ENCODE data around the gene NADK.

Gene NADK

DNA sequence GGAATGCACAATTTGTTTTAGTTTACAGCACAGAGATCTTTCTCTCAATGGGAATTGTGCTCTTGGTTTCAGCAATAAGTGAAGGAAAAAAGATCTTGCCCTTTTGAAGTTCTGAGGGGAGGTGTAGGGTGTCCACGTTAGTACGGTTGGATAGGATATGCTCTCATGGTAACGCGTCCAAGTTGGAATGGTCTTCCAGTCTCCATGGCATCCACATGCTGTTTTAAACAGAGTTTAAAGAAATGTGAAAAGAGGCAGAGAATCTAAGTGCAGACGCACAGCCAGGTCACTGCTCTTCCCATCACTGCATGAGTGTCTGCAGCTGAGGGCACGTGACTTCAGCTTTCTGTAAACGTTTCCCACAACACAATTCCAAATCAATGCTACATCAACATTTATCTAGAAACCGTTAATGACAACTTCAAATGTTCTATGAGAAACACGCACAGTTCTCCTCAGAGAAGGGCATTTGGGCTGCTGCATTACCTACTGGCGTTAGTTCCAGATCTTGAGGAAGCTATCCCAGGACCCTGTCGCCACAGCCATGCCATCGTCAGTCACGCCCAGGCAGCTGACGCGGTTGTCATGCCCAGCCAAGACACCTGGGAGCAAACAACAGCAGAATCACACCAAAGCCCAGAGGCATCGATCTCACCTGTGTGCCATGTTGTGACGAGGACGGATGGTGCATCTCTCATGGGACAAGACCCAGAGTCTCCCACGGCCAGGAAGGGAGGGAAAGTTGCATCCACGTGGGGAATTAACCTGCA, 8.8 kb upstream of the NADK start:
- FAIRE-seq, result no peak
- no peak for DNase-seq (ENCODE audit: low spot score)

- FAIRE-seq, result no peak
- DNase-seq (ENCODE audit: low spot score), result no peak
Observed at GRCh38 chr1:1785666-1786065, 7.4 kb upstream of the NADK start.

DNA sequence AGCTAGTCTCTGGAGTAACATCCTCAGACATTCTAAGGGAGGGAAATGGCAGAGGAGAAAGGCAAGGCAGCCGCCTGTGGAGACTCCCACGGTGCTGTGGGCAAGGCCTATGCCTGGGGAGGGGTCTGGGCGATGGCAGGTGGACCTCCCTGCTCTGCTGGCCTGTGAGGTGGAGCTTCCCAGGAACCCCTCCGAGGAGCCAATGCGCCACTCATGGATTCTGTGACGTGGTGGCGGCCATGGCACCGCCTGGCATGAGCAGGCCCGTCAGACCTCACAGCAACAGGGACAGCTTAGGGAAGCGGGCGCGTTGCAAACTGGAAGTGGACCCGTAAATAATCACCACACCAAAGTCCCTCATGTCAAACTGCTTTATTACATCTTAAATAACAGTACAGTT, 6.7 kb upstream of the NADK start:
- DNase-seq (ENCODE audit: low spot score), result no peak
- FAIRE-seq, result no peak

- FAIRE-seq (no peak), DNase-seq (ENCODE audit: low spot score) (no peak)
Observed at GRCh38 chr1:1783320-1783719, 5.0 kb upstream of the NADK start.

DNA sequence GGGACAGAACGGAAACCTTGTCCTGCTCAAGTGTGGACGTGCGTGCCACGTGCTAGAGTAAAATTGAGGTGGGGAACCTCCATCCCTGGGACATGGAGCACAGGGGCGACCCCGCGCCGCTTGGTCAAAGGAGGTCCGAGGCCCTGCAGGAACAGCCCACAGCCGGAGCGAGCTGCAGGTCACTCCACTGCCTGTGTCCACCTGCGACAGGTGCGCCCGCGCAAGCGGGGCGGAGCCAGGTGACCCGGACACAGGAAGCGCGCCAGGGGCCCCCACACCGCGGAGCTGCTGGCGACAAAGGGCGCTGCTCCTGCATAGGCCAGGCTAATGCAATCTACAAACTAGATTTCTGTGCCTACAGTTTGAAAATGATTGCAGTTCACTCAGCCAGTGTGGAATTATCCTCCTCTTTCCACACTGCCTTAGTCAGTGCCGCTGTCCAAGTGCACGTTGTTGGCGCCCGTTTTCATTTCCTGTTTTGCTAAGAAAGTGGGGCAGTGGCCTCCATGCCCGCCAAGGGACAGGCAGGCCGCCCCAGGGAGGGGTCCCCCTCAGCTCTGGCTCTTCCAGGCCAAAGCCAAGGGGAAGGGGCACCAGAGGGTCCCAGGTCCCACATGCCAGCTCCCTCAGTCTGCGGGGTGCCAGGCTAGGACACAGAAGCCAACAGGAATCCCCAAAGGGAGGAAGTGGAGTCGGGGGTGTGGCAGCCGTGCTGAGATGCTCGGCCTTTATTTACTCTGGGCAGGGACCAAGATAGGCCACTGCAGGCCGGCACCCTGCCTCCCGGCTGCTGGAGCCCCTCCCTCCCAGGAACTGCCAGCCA, 4.3 kb upstream of the NADK start:
- no peak for FAIRE-seq
- DNase-seq (ENCODE audit: low spot score), result no peak

GRCh38 chr1:1781526-1781903, 3.2 kb upstream of the NADK start:
- FAIRE-seq, result no peak
- DNase-seq (ENCODE audit: low spot score), result no peak

DNA sequence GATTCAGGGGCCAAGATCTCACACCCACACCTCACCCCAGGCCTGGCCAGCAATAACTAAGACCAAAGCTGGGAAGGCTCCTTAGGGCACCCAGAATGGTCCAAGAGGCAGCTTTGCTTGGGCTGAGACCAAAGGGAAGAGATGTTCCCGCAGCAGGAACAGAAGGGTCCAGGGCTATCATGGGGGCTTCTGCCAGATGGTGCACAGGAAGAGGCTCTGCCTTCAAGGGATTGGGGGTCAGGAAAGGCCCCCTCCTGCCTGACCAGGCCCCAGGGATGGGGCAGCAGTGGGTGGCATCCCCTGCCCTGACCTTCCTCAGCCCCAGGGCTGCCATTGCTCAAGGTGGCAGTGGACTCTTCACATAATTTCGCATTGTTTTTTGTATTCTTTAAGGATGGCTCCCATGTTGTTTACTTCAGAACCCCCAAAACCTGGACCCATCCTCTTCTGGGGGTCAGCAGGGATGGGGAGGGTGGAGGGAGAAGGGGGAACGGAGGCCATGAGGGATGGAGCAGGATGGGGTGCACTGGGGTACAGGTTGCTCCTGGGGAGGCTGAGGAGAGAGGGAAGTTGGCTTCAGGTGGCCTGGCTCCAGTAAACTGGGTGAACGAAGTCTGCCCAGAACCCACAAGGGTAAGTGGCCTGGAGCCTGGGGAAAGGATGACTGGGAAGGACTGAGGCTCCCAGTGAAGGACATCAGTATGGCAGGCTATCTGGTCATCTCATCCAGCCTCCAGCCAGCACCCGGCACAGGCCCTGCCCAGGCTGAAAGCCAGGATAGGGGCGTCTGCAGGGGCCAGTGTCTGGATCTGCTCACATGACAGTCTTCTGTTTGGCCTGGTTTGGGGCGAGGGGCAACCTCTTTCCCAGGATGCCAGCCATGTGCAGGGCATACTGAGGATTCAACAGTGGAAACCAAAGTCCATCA, 2.6 kb upstream of the NADK start:
- DNase-seq (ENCODE audit: low spot score) (no peak), FAIRE-seq (no peak)

DNA sequence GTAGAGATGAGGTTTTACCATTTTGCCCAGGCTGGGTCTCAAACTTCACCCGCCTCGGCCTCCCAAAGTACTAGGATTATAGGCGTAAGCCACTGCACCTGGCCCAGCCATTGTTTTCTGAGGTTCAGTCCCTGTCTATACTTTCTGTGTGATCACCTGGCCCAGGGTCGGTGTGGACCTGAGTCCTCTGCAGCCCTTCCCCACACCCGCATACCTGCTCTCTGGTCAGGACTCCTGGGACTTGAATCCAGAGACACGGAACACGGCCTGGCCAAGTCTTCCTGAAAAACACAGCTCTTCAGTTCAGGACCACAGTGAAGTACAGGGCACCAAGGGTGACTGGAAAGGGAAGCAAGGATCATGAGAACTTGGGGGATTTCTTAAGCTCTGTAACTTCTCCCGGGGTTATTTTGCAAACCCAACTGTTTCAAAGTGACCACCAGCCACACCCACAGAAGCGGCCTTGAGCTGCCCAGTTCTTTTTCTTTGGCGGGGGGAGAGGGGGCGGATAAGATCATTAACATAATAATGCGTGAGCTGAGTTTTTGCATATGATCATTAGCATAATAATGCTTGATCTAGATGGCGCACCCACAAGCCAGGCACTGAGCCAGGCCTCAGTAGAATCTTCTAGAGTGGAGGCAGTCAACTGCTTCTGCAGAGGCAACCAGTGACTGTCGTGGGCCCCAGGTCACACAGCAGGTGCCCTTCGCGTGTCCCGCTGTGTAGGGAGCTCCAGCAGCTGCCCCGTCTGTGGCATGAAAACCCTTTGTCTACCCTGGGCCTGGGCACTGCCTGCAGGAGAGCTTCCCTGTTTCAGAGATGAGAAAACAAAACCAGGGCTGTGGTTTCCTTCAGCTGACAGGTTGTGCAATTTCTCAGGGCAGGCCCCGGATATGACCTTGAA, 1.7 kb upstream of the NADK start:
- no peak for DNase-seq (ENCODE audit: low spot score)
- FAIRE-seq, result no peak

- FAIRE-seq, result no peak
Observed at GRCh38 chr1:1779320-1779675, 1.0 kb upstream of the NADK start.

GRCh38 chr1:1778663-1779319, 521 bp upstream of the NADK start:
- DNase-seq (ENCODE audit: low spot score) (peak; percentile 58), FAIRE-seq (no peak)

More at GRCh38 chr1:1779320-1779675, 1.0 kb upstream of the NADK start:
- DNase-seq (ENCODE audit: low spot score), result no peak

- DNase-seq (ENCODE audit: low spot score) (no peak), FAIRE-seq (no peak)
Observed at GRCh38 chr1:1777583-1777899, 729 bp downstream of the NADK start.

DNA sequence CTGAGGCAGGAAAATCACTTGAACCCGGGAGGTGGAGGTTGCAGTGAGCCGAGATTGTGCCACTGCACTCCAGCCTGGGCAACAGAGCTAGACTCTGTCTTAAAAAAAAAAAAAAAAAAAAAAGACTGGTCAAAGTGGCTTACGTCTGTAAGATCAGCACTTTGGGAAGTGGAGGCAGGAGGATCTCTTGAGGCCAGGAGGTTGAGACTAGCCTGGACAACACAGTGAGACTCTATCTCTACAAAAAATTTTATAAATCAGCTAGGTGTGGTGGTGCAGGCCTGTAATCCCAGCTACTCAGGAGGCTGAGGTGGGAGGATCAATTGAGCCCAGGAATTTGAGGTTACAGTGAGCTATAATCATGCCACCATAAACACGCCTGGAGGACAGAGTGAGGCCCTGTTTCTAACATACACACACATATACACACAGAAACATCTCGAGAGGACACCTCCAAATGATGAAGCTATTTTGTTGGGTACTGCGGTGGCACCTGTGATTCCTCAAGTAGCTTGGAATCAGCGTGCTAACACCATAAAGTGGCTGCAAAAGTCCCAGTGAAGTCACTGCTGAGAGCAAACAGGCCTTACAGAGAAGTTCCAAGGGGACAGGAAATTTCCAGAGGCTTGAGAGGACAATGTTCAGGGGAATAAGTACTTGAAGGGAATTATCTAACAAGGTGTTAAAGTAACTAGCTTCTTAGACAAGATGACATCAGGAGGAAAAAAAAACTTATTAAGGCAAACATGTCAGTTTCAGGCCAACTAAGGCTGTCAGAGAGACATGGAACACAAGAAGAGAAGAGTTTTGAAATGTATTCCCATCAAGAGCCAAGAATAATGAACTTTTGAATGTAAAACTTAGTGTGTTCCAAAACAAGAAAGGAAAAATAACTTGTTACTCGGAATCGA, 1.3 kb downstream of the NADK start:
- DNase-seq (ENCODE audit: low spot score), result no peak
- FAIRE-seq, result no peak

DNA sequence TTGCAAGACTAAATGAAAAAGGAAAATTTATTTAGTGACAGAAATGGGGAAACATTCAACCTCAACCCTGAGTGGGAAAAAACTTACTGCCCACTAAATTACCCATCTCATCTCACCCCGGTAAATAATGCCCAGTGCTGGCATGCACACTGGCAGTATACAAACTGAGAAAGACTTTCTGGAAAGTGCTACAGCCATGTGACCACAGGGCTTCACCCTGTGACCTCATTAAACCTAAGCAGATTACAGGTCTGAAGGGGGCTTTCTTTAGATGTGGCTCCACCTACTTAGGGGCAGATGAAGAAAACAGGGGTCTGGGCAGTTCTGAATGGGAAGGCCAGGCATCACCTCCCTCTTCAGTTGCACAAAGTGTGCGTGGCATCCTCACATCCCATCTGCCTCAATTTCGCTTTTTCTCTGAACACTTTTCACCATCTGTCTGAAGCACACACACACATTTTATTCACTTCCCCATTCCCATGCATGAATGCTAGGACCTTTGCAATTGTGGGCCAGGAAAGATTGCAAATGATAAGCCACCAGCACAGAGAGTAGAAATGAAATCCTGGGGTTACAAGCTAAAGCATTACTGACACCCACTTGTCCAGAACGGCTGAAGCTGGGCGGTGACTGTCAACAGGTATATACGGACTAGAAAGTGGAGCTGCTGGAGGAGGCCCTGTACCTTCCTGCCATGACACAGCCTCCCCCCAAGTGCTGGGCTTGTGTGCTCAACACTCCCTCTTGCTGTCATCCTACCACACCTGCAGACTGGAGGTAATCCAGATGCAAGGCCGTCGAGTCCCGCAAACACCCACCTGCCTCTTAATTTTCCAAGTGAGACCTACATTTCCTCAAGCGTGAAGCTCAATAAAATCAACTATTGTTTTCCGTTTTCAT, 2.7 kb downstream of the NADK start:
- FAIRE-seq (no peak), DNase-seq (ENCODE audit: low spot score) (no peak)

DNA sequence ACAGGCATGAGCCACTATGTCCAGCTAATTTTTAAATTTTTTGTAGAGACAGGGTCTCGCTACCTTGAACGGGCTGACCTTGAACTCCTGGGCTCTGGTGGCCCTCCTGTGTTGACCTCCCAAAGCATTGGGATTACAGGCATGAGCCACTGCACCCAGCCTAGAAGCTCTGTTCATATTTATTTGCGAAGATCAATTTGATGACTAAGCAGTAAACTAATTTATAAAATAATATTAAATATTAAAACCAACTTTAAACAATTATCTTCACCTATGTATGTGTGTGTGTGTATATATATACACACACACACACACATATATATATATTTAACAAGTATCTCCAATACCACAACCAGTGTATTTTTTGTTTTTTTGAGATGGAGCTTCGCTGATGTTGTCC, 4.4 kb downstream of the NADK start:
- DNase-seq (ENCODE audit: low spot score) (no peak), FAIRE-seq (no peak)

- no peak for FAIRE-seq
Observed at GRCh38 chr1:1771096-1771495, 7.2 kb downstream of the NADK start.

DNA sequence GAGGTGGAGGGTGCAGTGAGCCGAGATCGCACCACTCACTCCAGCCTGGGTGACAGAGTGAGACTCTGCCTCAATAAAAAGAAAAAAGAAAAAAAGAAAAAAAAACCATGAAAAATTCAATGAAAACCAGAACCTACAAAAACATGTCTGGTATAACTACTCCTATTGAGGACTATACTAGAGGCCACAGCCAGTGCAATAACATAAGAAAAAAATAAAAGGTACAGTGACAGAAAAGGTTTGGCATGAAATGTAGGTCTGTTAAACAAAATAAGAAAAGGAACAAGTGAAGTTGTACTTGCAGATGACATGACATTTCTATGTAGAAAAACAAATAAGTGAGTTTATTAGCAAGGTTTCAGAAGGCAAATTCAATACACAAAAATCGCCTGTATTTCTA, 8.2 kb downstream of the NADK start:
- FAIRE-seq, result no peak
- no peak for DNase-seq (ENCODE audit: low spot score)

More at GRCh38 chr1:1771096-1771495, 7.2 kb downstream of the NADK start:
- no peak for DNase-seq (ENCODE audit: low spot score)

GRCh38 chr1:1768249-1768992, 9.8 kb downstream of the NADK start:
- FAIRE-seq (no peak), DNase-seq (ENCODE audit: low spot score) (no peak)
